Ishikawa (cell line): ENCODE data around the gene GRIA3.

ENCODE experiments used
- CEBPB ChIP-seq: IDR thresholded peaks from 2 replicates; pipeline ENCODE4 v1.6.1; 2012
- CREB1 ChIP-seq: IDR thresholded peaks from 2 replicates; pipeline ENCODE4 v1.6.1; 2012; ENCODE audit warnings: low read depth
- TAF1 ChIP-seq: IDR thresholded peaks from 2 replicates; pipeline ENCODE4 v1.6.1; 2012; ENCODE audit warnings: low read depth, mild to moderate bottlenecking
- TCF12 ChIP-seq: IDR thresholded peaks from 2 replicates; pipeline ENCODE4 v1.6.1; 2012; ENCODE audit warnings: low read depth
- TF ChIP-seq, protein P1 (sequence below): IDR thresholded peaks from 2 replicates; pipeline ENCODE4 v1.6.1; 2012

DNA sequence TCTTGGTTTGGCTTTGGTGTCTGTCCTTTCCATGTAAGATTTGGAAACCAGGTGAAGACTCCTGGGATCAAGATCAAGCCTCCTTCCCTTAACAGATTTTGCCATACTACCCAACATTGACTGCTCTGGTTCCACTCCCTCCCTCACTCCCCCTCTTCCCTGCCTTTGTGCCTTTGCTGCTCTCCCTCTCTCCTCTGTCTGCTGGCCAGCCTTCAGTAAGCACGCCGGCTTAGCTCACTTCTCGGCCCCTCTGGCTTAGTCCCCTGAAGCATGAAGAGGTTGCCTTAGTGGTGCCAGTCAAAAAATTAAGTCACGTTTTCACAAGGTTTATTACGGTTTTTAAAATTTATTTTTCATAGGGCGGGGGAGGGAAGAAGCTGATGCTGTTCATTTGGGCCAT lies 6.0 kb downstream of the GRIA3 start:
- TF ChIP-seq CREB1 (no peak), TCF12 (no peak), TAF1 (no peak), CEBPB (no peak)
- TF ChIP-seq, protein P1, sequence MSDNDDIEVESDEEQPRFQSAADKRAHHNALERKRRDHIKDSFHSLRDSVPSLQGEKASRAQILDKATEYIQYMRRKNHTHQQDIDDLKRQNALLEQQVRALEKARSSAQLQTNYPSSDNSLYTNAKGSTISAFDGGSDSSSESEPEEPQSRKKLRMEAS = no peak
